ENCODE measurements around the gene RTN4IP1.

Gene RTN4IP1

DNA sequence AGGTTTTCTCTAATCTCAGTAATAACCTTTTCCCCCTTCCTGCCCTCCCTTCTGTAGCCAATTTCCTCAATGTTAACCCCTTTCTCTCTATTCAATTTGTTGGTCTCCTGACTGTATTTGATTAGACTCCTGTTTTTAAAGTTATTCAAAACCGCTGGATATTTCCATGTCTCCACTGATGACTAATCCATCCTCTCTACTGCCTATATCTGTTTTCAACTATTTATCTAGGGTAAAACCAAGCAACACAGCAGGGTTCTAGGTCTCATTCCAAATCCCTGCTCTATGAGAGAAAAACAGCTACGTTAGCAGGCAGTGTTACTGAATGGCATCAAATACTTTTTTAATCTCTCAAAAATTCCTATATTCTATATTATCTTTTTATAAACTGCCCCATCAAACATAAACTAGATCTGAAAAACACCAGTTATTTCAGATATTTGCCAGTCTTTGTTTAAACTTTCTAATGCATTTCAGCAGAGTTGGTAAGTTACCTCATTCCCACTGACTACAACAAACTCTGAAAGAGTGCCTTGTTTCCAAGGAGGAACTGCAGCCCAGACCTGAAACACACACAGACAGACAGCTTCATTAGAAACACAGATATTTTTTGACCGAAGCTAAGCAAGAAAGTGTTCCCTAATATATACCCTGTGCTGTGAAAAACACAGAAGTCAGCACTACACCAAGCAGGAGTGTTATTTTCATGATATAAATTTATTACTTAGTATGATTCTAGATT lies 8.2 kb downstream of the RTN4IP1 start:
- no peak overlapping the region for H3K4me3 ChIP-seq (ENCODE audit: low read depth, low read length)
- no peak for DNase-seq (ENCODE audit: low read depth)
- TF ChIP-seq, protein P1, sequence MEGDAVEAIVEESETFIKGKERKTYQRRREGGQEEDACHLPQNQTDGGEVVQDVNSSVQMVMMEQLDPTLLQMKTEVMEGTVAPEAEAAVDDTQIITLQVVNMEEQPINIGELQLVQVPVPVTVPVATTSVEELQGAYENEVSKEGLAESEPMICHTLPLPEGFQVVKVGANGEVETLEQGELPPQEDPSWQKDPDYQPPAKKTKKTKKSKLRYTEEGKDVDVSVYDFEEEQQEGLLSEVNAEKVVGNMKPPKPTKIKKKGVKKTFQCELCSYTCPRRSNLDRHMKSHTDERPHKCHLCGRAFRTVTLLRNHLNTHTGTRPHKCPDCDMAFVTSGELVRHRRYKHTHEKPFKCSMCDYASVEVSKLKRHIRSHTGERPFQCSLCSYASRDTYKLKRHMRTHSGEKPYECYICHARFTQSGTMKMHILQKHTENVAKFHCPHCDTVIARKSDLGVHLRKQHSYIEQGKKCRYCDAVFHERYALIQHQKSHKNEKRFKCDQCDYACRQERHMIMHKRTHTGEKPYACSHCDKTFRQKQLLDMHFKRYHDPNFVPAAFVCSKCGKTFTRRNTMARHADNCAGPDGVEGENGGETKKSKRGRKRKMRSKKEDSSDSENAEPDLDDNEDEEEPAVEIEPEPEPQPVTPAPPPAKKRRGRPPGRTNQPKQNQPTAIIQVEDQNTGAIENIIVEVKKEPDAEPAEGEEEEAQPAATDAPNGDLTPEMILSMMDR (IDR thresholded peaks at IDR 0.05; ENCODE audit: insufficient read depth, low read depth, low read length, missing control alignments): no peak

DNA sequence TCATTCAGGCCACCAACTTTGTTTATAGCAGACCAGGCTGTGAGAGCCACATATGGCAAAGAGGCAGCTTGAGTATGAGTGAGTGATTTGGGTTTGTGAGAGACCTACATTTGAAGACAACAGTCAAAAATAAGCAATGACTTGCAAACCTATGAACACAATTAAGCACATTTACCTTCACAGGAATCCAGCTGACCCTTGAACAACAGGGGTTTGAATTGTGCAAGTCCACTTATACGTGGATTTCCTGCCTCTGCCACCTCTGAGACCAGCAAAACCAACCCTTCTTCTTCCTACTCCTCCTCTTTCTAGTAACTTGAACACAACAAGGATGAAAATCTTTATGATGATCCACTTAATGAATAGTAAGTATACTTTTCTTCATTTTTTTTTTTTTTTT lies 10.1 kb downstream of the RTN4IP1 start:
- no peak overlapping the region for H3K4me3 ChIP-seq (ENCODE audit: low read depth, low read length)
- DNase-seq (ENCODE audit: low read depth): no peak
- TF ChIP-seq, protein P1 (IDR thresholded peaks at IDR 0.05; ENCODE audit: insufficient read depth, low read depth, low read length, missing control alignments): no peak

DNA sequence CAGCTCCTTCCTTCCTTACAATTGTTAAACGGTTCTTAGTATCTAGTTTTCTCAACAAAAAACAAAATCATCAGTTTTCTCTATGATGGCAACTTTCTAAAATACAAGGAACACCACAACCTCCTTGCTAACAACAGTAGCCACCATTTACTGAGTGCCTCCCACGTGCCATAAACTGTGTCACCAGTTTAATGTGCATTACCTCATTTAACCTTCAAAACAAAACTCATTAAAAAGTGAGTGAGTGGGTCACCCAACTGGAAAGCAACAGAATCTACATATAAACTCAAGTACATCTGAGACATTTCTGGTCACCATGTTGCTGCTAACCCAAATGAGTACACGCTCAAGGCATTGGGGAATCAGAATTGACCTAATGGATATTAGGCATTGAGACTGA lies 11.0 kb downstream of the RTN4IP1 start:
- H3K4me3 ChIP-seq (ENCODE audit: low read depth, low read length): no peak overlapping the region
- TF ChIP-seq, protein P1 (IDR thresholded peaks at IDR 0.05; ENCODE audit: insufficient read depth, low read depth, low read length, missing control alignments): no peak
- DNase-seq (ENCODE audit: low read depth): no peak

DNA sequence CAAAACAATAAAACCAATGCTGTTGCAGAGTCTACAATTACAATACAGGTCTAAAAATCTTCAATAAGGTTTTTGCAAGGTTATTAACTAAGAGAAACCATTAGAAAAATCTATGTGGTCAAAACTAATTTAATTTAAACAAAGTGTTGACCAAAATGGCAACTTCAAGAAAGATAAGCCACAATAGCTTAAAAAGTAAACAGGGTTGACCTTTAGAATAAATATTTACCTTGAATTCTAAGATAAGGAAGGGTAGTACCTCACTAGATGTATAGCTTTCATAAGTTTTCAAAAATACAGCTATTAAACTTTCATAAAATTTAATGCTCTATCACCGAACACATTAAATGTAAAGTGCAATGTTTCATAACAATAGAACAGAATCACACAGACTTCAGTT lies 11.4 kb downstream of the RTN4IP1 start:
- H3K4me3 ChIP-seq (ENCODE audit: low read depth, low read length): no peak overlapping the region
- TF ChIP-seq, protein P1 (IDR thresholded peaks at IDR 0.05; ENCODE audit: insufficient read depth, low read depth, low read length, missing control alignments): no peak
- no peak for DNase-seq (ENCODE audit: low read depth)

DNA sequence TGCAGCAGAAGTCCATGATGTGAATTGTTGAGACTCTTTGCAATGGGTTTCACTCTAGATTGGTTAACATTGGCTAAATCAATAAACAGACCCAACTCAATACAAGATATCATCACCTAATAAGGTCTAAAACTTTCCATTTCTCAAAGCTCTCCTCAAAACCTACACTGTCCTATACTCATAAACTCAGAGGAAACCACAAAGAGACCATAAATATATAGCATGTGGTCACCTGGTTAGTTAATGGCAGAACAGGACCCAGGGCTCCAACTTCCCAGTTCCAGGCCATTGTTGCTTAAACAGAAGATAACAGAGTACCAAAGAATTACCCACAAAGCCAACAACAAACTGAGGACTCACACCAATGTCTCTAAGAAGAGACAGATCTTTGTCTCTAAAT lies 12.0 kb downstream of the RTN4IP1 start:
- no peak for DNase-seq (ENCODE audit: low read depth)
- TF ChIP-seq, protein P1 (IDR thresholded peaks at IDR 0.05; ENCODE audit: insufficient read depth, low read depth, low read length, missing control alignments): no peak
- H3K4me3 ChIP-seq (ENCODE audit: low read depth, low read length): no peak overlapping the region

DNA sequence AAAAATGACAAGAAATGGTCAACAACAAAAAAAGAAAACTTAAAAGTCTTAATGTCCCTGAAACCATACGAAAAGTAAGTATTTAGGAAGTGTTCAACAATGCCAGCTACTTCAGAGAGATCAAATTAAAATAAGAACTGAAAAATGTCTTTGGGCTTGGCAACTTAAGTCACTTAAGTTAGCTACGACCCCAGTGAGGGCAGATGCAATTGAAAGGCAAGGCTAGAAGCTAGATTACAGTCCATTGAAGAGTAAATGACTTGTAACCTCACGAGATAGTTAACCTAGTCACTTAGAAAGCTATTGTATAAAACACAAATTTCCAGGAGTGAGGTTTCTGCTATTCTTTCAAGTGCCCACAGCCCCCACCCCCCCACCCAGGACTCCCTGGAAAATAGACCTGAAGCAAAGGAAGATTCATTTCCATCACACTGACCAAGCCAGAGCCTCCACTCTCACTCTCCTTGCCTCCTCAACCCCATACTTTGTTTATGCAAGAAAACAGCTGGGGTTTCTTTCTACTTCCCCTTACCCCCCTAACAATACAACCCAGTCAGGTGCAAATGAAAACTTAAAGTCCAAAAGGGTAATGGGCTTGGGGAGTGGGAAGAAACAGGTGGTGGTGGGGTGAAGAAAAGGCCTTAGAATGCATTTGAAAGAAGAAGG lies 14.6 kb downstream of the RTN4IP1 start:
- H3K4me3 ChIP-seq (ENCODE audit: low read depth, low read length): no peak overlapping the region
- DNase-seq (ENCODE audit: low read depth): no peak
- TF ChIP-seq, protein P1 (IDR thresholded peaks at IDR 0.05; ENCODE audit: insufficient read depth, low read depth, low read length, missing control alignments): no peak
